B cell (primary cell): ENCODE results near the gene TMF1. TPM values are rescaled to one million over a fixed set of nuclear protein-coding genes. Genes with fewer than 3 reads are reported as not detected.

Experiments
- ATAC-seq: fragments of 200-7000 bp; cut with Tn5 transposase; one replicate; pipeline ENCODE4 v1.10.0; 2021; ENCODE audit warnings: low read depth, mild to moderate bottlenecking, moderate number of reproducible peaks, moderate library complexity
- CTCF ChIA-PET: fragments of 350-600 bp; sonication (Branson Sonifier 250); formaldehyde crosslinking; loops from one replicate; lab custom pipeline; 2021; ENCODE audit warnings: antibody characterized with exemption, inconsistent platforms; lab: Charles Lee
- POLR2A ChIA-PET: fragments of 350-600 bp; sonication (Branson Sonifier 250); formaldehyde crosslinking; loops from one replicate; lab custom pipeline; 2021; ENCODE audit warnings: antibody characterized with exemption; lab: Charles Lee
- DNase-seq: peaks from one replicate; pipeline ENCODE4 v3.0.0; 2013
- H2AFZ ChIP-seq: 2 replicates; pipeline ENCODE4 v1.6.1; 2012; ENCODE audit warnings: mild to moderate bottlenecking, low read depth, low read length; ENCODE audit not compliant: insufficient read depth, poor library complexity, severe bottlenecking
- H3K27ac ChIP-seq, 2 donors: 1 replicate in 1 of 2; 2 replicates in 1 of 2; pipeline ENCODE4 v1.5.1; 2012 to 2013; ENCODE audit warnings: low read length in 2 of 2, mild to moderate bottlenecking in 2 of 2, moderate library complexity in 1 of 2
- H3K27me3 ChIP-seq, 4 experiments: fragments of 200-600 bp in 1 of 4; sonication (generic) in 1 of 4; replicated peaks in 1 of 4; 1 replicate in 2 of 4; 2 replicates in 2 of 4; pipeline versions ENCODE4 v1.6.1 to v1.7.0; 2013 to 2016; ENCODE audit warnings: low read length in 3 of 4, mild to moderate bottlenecking in 2 of 4, mixed read lengths in 1 of 4, moderate library complexity in 1 of 4; ENCODE audit not compliant: insufficient read depth in 4 of 4, control insufficient read depth in 3 of 4; ENCODE audit errors: control extremely low read depth in 1 of 4
- H3K36me3 ChIP-seq, 2 experiments: replicated peaks in 1 of 2; 1 replicate in 1 of 2; 2 replicates in 1 of 2; pipeline versions ENCODE4 v1.6.1 to v1.7.1; 2013; ENCODE audit warnings: low read length in 1 of 2; ENCODE audit not compliant: insufficient read depth in 2 of 2, control insufficient read depth in 1 of 2; ENCODE audit errors: control extremely low read depth in 1 of 2, extremely low read depth in 1 of 2
- H3K4me1 ChIP-seq, 2 donors: fragments of 200-600 bp in 1 of 2; sonication (generic) in 1 of 2; 1 replicate in 1 of 2; 2 replicates in 1 of 2; pipeline versions ENCODE4 v1.5.1 to v1.6.1; 2013 to 2017; ENCODE audit warnings: low read length in 2 of 2; ENCODE audit not compliant: control insufficient read depth in 2 of 2, insufficient read depth in 2 of 2
- H3K4me2 ChIP-seq: replicated peaks from 2 replicates; pipeline ENCODE3; 2012; ENCODE audit warnings: mild to moderate bottlenecking, low read depth, low read length; ENCODE audit not compliant: poor library complexity, severe bottlenecking
- H3K4me3 ChIP-seq, 5 experiments: fragments of 200-600 bp in 1 of 5; sonication (generic) in 1 of 5; 1 replicate in 3 of 5; 2 replicates in 2 of 5; pipeline versions ENCODE4 v1.5.1 to v1.7.0; 2011 to 2016; ENCODE audit warnings: low read length in 4 of 5, mild to moderate bottlenecking in 4 of 5, low read depth in 2 of 5, control low read depth in 1 of 5, moderate library complexity in 1 of 5; ENCODE audit not compliant: insufficient read depth in 1 of 5; ENCODE audit errors: control extremely low read depth in 1 of 5, extremely low read depth in 1 of 5
- H3K79me2 ChIP-seq: fragments of 200-600 bp; sonication (generic); one replicate; pipeline ENCODE4 v1.6.0; 2016; ENCODE audit warnings: low read length; ENCODE audit not compliant: control insufficient read depth, insufficient read depth
- H3K9ac ChIP-seq: fragments of 200-600 bp; sonication (generic); 2 replicates; pipeline ENCODE4 v1.6.1; 2017; ENCODE audit warnings: mild to moderate bottlenecking, low read length, moderate library complexity
- H3K9me3 ChIP-seq, 3 donors: one replicate each; pipeline versions ENCODE4 v1.6.1 to v1.7.1; 2013; ENCODE audit warnings: low read length in 2 of 3; ENCODE audit not compliant: control insufficient read depth in 2 of 3, insufficient read depth in 1 of 3; ENCODE audit errors: control extremely low read depth in 1 of 3
- H4K20me1 ChIP-seq: 2 replicates; pipeline ENCODE4 v1.6.0; 2012; ENCODE audit warnings: mild to moderate bottlenecking, low read length; ENCODE audit not compliant: insufficient read depth, control insufficient read depth, poor library complexity, severe bottlenecking
- H3K27ac Mint-ChIP-seq: one replicate; pipeline ENCODE4 v1.8.0; 2021; ENCODE audit warnings: mixed read lengths
- H3K27me3 Mint-ChIP-seq: one replicate; pipeline ENCODE4 v1.8.0; 2021; ENCODE audit warnings: mixed read lengths
- H3K4me1 Mint-ChIP-seq: one replicate; pipeline ENCODE4 v1.8.0; 2021; ENCODE audit warnings: mixed read lengths
- H3K4me3 Mint-ChIP-seq: one replicate; pipeline ENCODE4 v1.8.0; 2021; ENCODE audit warnings: mixed read lengths
- H3K9me3 Mint-ChIP-seq: one replicate; pipeline ENCODE4 v1.8.0; 2022; ENCODE audit warnings: mixed read lengths; ENCODE audit not compliant: insufficient read depth
- EZH2 ChIP-seq: IDR thresholded peaks from 2 replicates; pipeline ENCODE4 v1.6.1; 2012; ENCODE audit warnings: borderline replicate concordance, low read depth, mild to moderate bottlenecking, moderate library complexity, low read length; ENCODE audit not compliant: insufficient read depth, poor library complexity, severe bottlenecking
- WGBS: methylation state at CpG from one replicate; pipeline ENCODE4 v1.1.5; 2013; ENCODE audit warnings: missing lambda C conversion rate; ENCODE audit not compliant: insufficient coverage; 5-methylcytosine and 5-hydroxymethylcytosine counted together
- intact Hi-C: fragments of 100-400 bp; cut with micrococcal nuclease; formaldehyde crosslinking; loops from one replicate; pipeline ENCODE4 v1.10.0; 2022
- polyA plus RNA-seq: library from polyadenylated mRNA; depleted of rRNA; stranded (reverse); fragments of >200 nt; gene quantifications from 2 replicates; pipeline ENCODE4 v1.2.3, GENCODE V29; 2012
- total RNA-seq, 2 donors: library from RNA; stranded (reverse); fragments of 120-200 nt in 1 of 2; gene quantifications; 1 replicate in 1 of 2; 2 replicates in 1 of 2; pipeline versions ENCODE4 v1.2.3 to v1.2.4, GENCODE V29; 2013 to 2022
- TF ChIP-seq, protein P1 (sequence below): fragments of 200-600 bp; IDR thresholded peaks from one replicate; pipeline ENCODE4 v1.8.0; 2022; ENCODE audit warnings: antibody characterized with exemption, mild to moderate bottlenecking

The TMF1 gene
- total and polyA plus RNA-seq, 2 donors (not counting 1 experiment from before 2014, with no cell fraction given) = 6.8 to 65.1 TPM

DNA sequence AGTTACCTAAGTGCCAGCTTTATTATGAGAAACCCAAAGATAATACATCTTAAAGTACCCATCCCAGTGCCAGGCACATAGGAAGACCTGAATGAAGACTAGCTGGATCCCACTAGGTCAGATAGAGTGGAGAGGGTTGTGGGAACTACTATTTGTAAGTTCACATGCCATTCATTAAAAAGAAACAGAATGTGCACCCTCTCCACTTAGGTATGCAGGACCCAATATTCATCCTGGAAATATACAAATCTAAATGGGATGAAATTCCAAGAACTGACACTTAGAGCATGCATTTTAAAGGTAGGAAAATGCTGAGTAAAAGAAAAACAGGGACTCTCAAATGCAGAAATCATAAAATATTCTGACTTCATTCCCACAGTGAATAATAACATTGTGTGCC, 53.0 kb downstream of the TMF1 start:
- H3K27me3 ChIP-seq = no peaks in the 10 kb centered on the region
- H3K79me2 ChIP-seq = no peaks in the 10 kb centered on the region
- Mint-ChIP-seq H3K27ac (no peak overlapping the region), H3K9me3 (no peaks in the 10 kb centered on the region), H3K4me1 (no peaks in the 10 kb centered on the region), H3K4me3 (no peak overlapping the region), H3K27me3 (no peaks in the 10 kb centered on the region)
- H3K36me3 ChIP-seq = peaks cover 0 to 10% of the 10 kb centered on the region in 2 experiments
- H3K4me2 ChIP-seq = no peak overlapping the region
- no peaks in the 10 kb centered on the region for H3K4me1 ChIP-seq
- DNase-seq (no peak), ATAC-seq (no peak)
- H3K4me3 ChIP-seq = no peak overlapping the region
- no peaks in the 10 kb centered on the region for H4K20me1 ChIP-seq
- ChIA-PET POLR2A (no interaction called here), CTCF (no interaction called here)
- no peak overlapping the region for H2AFZ ChIP-seq
- H3K9ac ChIP-seq = no peak overlapping the region
- intact Hi-C loops = no loop called here
- TF ChIP-seq, protein P1, sequence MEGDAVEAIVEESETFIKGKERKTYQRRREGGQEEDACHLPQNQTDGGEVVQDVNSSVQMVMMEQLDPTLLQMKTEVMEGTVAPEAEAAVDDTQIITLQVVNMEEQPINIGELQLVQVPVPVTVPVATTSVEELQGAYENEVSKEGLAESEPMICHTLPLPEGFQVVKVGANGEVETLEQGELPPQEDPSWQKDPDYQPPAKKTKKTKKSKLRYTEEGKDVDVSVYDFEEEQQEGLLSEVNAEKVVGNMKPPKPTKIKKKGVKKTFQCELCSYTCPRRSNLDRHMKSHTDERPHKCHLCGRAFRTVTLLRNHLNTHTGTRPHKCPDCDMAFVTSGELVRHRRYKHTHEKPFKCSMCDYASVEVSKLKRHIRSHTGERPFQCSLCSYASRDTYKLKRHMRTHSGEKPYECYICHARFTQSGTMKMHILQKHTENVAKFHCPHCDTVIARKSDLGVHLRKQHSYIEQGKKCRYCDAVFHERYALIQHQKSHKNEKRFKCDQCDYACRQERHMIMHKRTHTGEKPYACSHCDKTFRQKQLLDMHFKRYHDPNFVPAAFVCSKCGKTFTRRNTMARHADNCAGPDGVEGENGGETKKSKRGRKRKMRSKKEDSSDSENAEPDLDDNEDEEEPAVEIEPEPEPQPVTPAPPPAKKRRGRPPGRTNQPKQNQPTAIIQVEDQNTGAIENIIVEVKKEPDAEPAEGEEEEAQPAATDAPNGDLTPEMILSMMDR = no peak
- no peak for TF ChIP-seq EZH2
- H3K27ac ChIP-seq = no peak overlapping the region
- no peaks in the 10 kb centered on the region for H3K9me3 ChIP-seq

DNA sequence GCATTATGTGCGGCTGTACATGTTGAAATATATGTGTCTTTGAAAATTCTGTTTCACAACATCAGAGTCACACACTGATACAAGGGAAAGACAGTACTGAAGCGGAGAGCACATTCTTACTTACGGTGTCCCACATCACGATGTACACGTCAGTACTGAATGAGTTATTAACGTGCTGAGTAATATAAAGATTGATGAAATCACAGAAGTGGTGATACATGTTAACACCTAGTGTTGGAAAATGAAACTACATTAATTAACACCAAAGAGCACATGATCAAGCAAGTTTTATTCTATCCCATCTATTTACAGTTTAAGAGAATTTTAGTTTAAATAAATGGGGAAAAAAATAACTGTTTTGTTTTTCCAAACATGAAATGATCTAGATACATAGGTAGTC, 54.2 kb downstream of the TMF1 start:
- H2AFZ ChIP-seq = no peak overlapping the region
- TF ChIP-seq, protein P1 = peak; percentile 13
- TF ChIP-seq EZH2 = no peak
- intact Hi-C loops = no loop called here
- no CpG with 5 or more reads among the region's 6 CpGs for WGBS
- POLR2A ChIA-PET = no interaction called here
- no peak overlapping the region for H3K4me3 ChIP-seq
- no peaks in the 10 kb centered on the region for H3K4me1 ChIP-seq
- H3K4me2 ChIP-seq = no peak overlapping the region
- DNase-seq = no peak
- peaks cover 0 to 10% of the 10 kb centered on the region in 2 experiments for H3K36me3 ChIP-seq
- H3K9ac ChIP-seq = no peak overlapping the region
- H3K27me3 ChIP-seq = no peaks in the 10 kb centered on the region
- no peak overlapping the region for H3K4me3 Mint-ChIP-seq
- no peaks in the 10 kb centered on the region for H3K27me3 Mint-ChIP-seq
- peaks cover 3% of the 10 kb centered on the region for H3K9me3 Mint-ChIP-seq
- no peaks in the 10 kb centered on the region for H3K4me1 Mint-ChIP-seq
- no peak overlapping the region for H3K27ac ChIP-seq
- CTCF ChIA-PET = no interaction called here
- peaks cover 0 to under 1% (median 0%) of the 10 kb centered on the region in 3 donors for H3K9me3 ChIP-seq
- H3K27ac Mint-ChIP-seq = no peak overlapping the region
- H4K20me1 ChIP-seq = no peaks in the 10 kb centered on the region
- H3K79me2 ChIP-seq = no peaks in the 10 kb centered on the region
- no peak for ATAC-seq
